Skeletal muscle tissue (tissue), 4 donors: ENCODE measurements around the gene FLNC. TPM values are rescaled to one million over a fixed set of nuclear protein-coding genes. Genes with fewer than 3 reads are reported as not detected.

Experiments used
- H3K27ac ChIP-seq: one replicate; pipeline ENCODE4 v1.7.0; 2013; ENCODE audit warnings: mild to moderate bottlenecking, low read depth, low read length, inconsistent platforms
- H3K27me3 ChIP-seq, 3 donors: one replicate each; pipeline ENCODE4 v1.7.0; 2013; ENCODE audit warnings: low read length in 3 of 3; ENCODE audit not compliant: control insufficient read depth in 3 of 3, insufficient read depth in 3 of 3
- H3K36me3 ChIP-seq, 3 donors: one replicate each; pipeline ENCODE4 v1.7.0; 2013; ENCODE audit warnings: low read length in 3 of 3; ENCODE audit not compliant: control insufficient read depth in 3 of 3, insufficient read depth in 3 of 3
- H3K4me1 ChIP-seq, 3 donors: one replicate each; pipeline ENCODE4 v1.7.0; 2013; ENCODE audit warnings: low read length in 3 of 3, mild to moderate bottlenecking in 3 of 3; ENCODE audit not compliant: control insufficient read depth in 3 of 3, insufficient read depth in 3 of 3
- H3K4me3 ChIP-seq, 3 donors: one replicate each; pipeline ENCODE4 v1.7.0; 2013; ENCODE audit warnings: low read length in 3 of 3
- H3K9ac ChIP-seq, 3 donors: one replicate each; pipeline ENCODE4 v1.7.0; 2013; ENCODE audit warnings: low read length in 3 of 3, mild to moderate bottlenecking in 3 of 3, moderate library complexity in 2 of 3, low read depth in 1 of 3
- H3K9me3 ChIP-seq, 3 donors: one replicate each; pipeline ENCODE4 v1.7.0; 2013; ENCODE audit warnings: low read length in 3 of 3; ENCODE audit not compliant: control insufficient read depth in 3 of 3
- total RNA-seq: library from RNA; depleted of rRNA; stranded (reverse); fragments of >200 nt; gene quantifications from one replicate; pipeline ENCODE4 v1.2.3, GENCODE V29; 2014
- donor health status: Osteomylitis.

The FLNC gene
- total RNA-seq, 1 donor from 2014 or later: 611 TPM

DNA sequence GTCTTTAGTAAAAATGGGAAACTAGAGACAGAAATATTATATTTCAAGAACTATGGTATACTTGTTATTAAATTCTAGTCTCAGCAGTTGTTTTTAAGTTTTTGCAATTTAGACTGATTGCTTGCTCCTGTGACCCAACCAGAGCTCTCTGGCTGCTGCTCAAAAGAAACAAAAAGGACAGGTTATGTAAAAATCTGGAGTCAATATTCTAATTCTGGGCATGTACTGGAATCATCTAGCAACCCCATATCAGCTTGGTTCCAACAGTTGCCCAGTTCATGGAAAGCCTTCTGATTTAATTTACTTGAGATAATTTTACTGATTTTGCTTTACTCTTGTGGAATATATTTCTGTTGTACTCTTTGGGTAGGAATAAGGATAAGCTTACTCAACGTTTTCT, 70.0 kb downstream of the FLNC start:
- Histone ChIP-seq H3K4me3 (no peak overlapping the region), H3K27ac (no peak overlapping the region), H3K27me3 (peaks cover 0 to 8% (median 0%) of the 10 kb centered on the region in 3 donors), H3K9ac (no peak overlapping the region), H3K9me3 (peaks cover 0 to 2% (median 0%) of the 10 kb centered on the region in 3 donors), H3K4me1 (no peaks in the 10 kb centered on the region), H3K36me3 (no peaks in the 10 kb centered on the region)

GRCh38 chr7:128902761-128903585, 72.8 kb downstream of the FLNC start:
- peaks cover 0 to 2% (median 0%) of the 10 kb centered on the region in 3 donors for H3K9me3 ChIP-seq
- no peak overlapping the region for H3K9ac ChIP-seq
- H3K4me1 ChIP-seq: no peaks in the 10 kb centered on the region
- H3K4me3 ChIP-seq: no peak overlapping the region
- H3K36me3 ChIP-seq: no peaks in the 10 kb centered on the region
- H3K27ac ChIP-seq: no peak overlapping the region
- peaks cover 5 to 13% (median 7%) of the 10 kb centered on the region in 3 donors for H3K27me3 ChIP-seq

DNA sequence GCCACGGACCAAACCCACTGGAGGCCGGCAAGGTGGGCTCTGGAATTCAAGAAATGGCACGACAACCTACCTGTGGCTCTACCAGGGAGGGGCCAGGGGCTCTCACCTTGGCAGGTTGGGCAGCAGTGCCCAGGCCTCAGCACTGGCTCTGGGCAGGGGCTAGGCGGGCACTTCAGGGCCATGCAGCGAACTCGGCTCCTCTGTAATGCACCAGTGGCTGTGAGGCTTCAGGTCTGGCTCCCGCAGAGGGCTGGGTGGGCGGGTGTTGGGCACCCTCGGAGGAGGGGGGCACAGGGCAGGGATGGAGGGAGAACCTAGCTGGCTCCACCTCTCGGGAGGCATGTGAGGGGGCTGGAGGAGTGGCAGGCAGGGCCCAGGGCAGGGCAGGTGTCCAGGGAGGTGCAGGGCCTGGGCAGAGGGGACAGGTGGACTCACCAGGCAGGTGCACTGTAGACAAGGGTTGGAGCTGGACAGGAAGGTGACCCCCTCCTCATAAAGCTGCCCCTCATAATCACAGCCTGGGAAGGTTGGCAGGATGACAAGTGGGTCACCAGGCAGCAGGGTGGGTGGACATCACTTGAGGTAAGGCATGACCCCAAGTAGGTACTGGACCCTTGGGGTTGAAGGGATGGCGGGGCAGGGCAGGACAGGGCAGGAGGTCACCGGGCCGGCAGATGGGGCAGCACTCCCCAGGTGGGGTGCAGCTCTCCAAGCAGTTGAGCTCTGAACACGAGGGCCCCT, 73.6 kb downstream of the FLNC start:
- no peaks in the 10 kb centered on the region for H3K36me3 ChIP-seq
- H3K9me3 ChIP-seq: peaks cover 0 to 2% (median 0%) of the 10 kb centered on the region in 3 donors
- no peaks in the 10 kb centered on the region for H3K4me1 ChIP-seq
- peaks cover 11 to 20% (median 13%) of the 10 kb centered on the region in 3 donors for H3K27me3 ChIP-seq
- no peak overlapping the region for H3K9ac ChIP-seq
- H3K27ac ChIP-seq: no peak overlapping the region
- H3K4me3 ChIP-seq: no peak overlapping the region

DNA sequence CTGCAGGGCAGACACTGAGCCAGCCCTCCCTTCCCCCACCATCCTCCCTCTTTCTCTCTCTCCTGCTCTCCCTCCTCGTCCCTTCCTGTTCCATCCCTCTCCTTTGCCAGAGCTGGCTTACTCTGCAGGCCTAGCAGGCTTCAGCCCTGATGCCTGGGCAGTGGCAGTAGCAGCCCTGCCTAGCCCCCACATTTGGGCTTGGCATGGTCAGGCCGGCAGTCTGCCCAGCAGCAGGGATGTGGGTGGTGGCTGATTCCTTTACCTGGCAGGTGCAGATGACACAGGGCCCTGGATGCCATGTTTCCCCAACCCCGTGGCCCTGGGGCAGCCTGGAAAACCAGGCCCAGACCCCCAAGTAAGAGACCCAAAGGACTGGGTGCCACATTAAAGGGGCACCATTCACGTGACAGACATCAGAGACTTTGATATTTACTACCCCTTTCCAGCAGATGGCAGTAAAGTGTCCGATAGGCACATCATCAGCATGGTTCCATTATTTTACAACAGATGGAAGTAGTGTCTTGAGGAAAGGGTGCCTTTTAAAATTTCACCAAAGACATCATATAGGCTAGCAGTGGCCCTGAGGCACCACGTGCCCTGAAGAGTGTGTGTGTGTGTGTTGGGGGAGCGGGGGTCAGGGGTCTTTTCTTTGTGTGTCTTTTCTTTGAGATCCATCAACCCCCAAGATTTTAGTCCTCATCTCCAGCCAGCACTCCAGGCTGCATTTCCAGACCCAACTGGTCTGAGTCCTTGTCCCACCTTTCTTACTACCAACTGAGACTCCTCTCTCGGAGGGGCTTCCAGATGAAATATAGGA, 74.4 kb downstream of the FLNC start:
- Histone ChIP-seq H3K9me3 (peaks cover 0 to 2% (median 0%) of the 10 kb centered on the region in 3 donors), H3K4me3 (no peak overlapping the region), H3K4me1 (no peaks in the 10 kb centered on the region), H3K9ac (no peak overlapping the region), H3K27me3 (peaks cover 16 to 28% (median 21%) of the 10 kb centered on the region in 3 donors), H3K36me3 (no peaks in the 10 kb centered on the region), H3K27ac (no peak overlapping the region)

GRCh38 chr7:128906001-128906765, 76.0 kb downstream of the FLNC start:
- H3K27ac ChIP-seq: no peak overlapping the region
- H3K9ac ChIP-seq: no peak overlapping the region
- H3K4me3 ChIP-seq: no peak overlapping the region
- no peaks in the 10 kb centered on the region for H3K9me3 ChIP-seq
- H3K36me3 ChIP-seq: no peaks in the 10 kb centered on the region
- H3K4me1 ChIP-seq: peaks cover 0 to 2% (median 0%) of the 10 kb centered on the region in 3 donors
- peaks cover 29 to 43% (median 31%) of the 10 kb centered on the region in 3 donors for H3K27me3 ChIP-seq

DNA sequence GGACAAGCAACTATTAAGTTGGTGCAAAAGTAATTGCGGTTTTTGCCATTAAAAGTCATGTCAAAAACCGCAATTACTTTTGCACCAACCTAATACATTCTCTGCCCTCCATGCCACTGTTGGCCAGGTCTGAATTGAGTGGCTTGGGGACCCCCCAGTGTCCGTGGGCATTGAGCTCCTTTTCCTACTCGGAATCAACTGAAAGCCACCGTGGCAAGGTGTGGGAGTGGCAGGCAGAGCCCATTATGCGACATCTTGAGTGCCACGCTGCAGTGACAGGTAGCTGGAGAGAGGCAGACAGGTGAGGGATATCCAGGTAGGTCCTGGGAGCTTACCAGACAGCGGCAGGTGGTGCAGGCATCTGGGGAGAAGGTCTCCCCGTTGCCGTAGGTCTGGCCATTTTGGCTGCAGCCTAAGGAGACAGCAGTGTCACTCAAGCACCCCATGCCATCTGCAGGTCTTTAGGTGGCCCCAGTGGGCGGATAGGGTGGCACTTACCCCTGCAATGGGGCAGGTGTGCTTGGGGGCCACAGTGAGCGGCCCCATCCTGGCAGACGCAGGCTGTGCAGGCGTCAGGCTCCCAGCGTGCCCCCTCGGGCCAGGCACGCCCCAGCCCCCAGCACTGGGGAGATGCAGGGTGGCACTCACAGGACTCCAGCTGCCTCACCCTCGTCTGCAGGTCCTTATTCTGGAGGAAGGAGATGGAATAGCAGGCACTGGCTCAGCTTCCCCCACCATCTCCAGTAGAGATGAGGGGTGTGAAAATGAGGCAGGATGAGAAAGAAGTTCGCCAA, 76.8 kb downstream of the FLNC start:
- no peaks in the 10 kb centered on the region for H3K9me3 ChIP-seq
- no peak overlapping the region for H3K27ac ChIP-seq

More for the DNA sequence above, 76.8 kb downstream of the FLNC start:
- Histone ChIP-seq H3K4me1 (peaks cover 0 to 2% (median 2%) of the 10 kb centered on the region in 3 donors), H3K9ac (no peak overlapping the region), H3K27me3 (peaks cover 34 to 50% (median 36%) of the 10 kb centered on the region in 3 donors), H3K36me3 (no peaks in the 10 kb centered on the region), H3K4me3 (no peak overlapping the region)

Other genes starting within 250 kb of the FLNC start
- 0.52 TPM for gene GARIN1A, start 158.1 kb upstream of the FLNC start, total RNA-seq
- gene CALU, start 91.0 kb upstream of the FLNC start, total RNA-seq: 131 TPM
- gene OPN1SW, start 54.6 kb upstream of the FLNC start, total RNA-seq: not detected
- 4.7 TPM for gene CCDC136, start 38.4 kb upstream of the FLNC start, total RNA-seq
- 66.3 TPM for gene ATP6V1F, start 32.5 kb downstream of the FLNC start, total RNA-seq
- gene KCP, start 80.3 kb downstream of the FLNC start, total RNA-seq: under 0.01 TPM
- gene IRF5, start 107.5 kb downstream of the FLNC start, total RNA-seq: 2.6 TPM
- gene TNPO3, start 224.7 kb downstream of the FLNC start, total RNA-seq: 45.9 TPM